GM18526 (cell line): Measurements from ENCODE around the gene WWOX.

ENCODE experiments used
- POLR2A ChIP-seq: IDR thresholded peaks from 3 replicates; pipeline ENCODE4 v1.6.1; 2011; ENCODE audit not compliant: insufficient read length; ENCODE audit errors: extremely low read depth

Gene WWOX

GRCh38 chr16:78892951-78893733 lies 793.7 kb downstream of the WWOX start:
- TF ChIP-seq POLR2A, result no peak

- no peak for TF ChIP-seq POLR2A
These were observed 795.4 kb downstream of the WWOX start for GRCh38 chr16:78894886-78895285.

GRCh38 chr16:78895681-78896080 lies 796.2 kb downstream of the WWOX start:
- no peak for TF ChIP-seq POLR2A

GRCh38 chr16:78896280-78896679 lies 796.8 kb downstream of the WWOX start:
- no peak for TF ChIP-seq POLR2A

- no peak for TF ChIP-seq POLR2A
These were observed 797.8 kb downstream of the WWOX start for GRCh38 chr16:78897299-78897698.

GRCh38 chr16:78900044-78900811 lies 800.8 kb downstream of the WWOX start:
- TF ChIP-seq POLR2A, result no peak

- TF ChIP-seq POLR2A, result no peak
These were observed 801.5 kb downstream of the WWOX start for GRCh38 chr16:78900966-78901365.

- no peak for TF ChIP-seq POLR2A
These were observed 802.9 kb downstream of the WWOX start for GRCh38 chr16:78902321-78902720.

GRCh38 chr16:78903237-78903636 lies 803.8 kb downstream of the WWOX start:
- TF ChIP-seq POLR2A, result no peak

- TF ChIP-seq POLR2A, result no peak
These were observed 804.4 kb downstream of the WWOX start for GRCh38 chr16:78903843-78904242.

GRCh38 chr16:78906135-78906534 lies 806.7 kb downstream of the WWOX start:
- TF ChIP-seq POLR2A, result no peak

GRCh38 chr16:78909226-78909625 lies 809.8 kb downstream of the WWOX start:
- TF ChIP-seq POLR2A, result no peak

- no peak for TF ChIP-seq POLR2A
These were observed 816.4 kb downstream of the WWOX start for GRCh38 chr16:78915811-78916345.

- no peak for TF ChIP-seq POLR2A
These were observed 817.6 kb downstream of the WWOX start for GRCh38 chr16:78916928-78917545.

- no peak for TF ChIP-seq POLR2A
These were observed 819.4 kb downstream of the WWOX start for GRCh38 chr16:78918805-78919305.
